HEK293 (cell line): ENCODE results near the gene KCNJ14.
"Not testable (repeated sequence)": the region's sequence is repeated elsewhere in the genome, so short reads cannot be mapped to it uniquely, and the experiment has no call there.

Experiments
- YY1 ChIP-seq: fragments of 450-650 bp; formaldehyde crosslinking; IDR thresholded peaks from 2 replicates; pipeline ENCODE4 v1.5.1; 2018; ENCODE audit warnings: missing biosample characterization, missing genetic modification characterization
- ZNF214 ChIP-seq: fragments of 450-650 bp; formaldehyde crosslinking; IDR thresholded peaks from 2 replicates; pipeline ENCODE4 v1.5.1; 2017; ENCODE audit warnings: missing biosample characterization, mild to moderate bottlenecking, missing genetic modification characterization, borderline replicate concordance
- ZNF223 ChIP-seq: fragments of 450-650 bp; formaldehyde crosslinking; IDR thresholded peaks from 2 replicates; pipeline ENCODE4 v1.5.1; 2016; ENCODE audit warnings: missing biosample characterization, missing genetic modification characterization
- ZNF248 ChIP-seq: fragments of 450-650 bp; formaldehyde crosslinking; IDR thresholded peaks from 2 replicates; pipeline ENCODE4 v1.5.1; 2017; ENCODE audit warnings: missing biosample characterization, missing genetic modification characterization
- ZNF350 ChIP-seq: fragments of 450-650 bp; formaldehyde crosslinking; IDR thresholded peaks from 2 replicates; pipeline ENCODE4 v1.5.0; 2017; ENCODE audit warnings: missing biosample characterization, mild to moderate bottlenecking, missing genetic modification characterization
- ZNF423 ChIP-seq: fragments of 450-650 bp; formaldehyde crosslinking; IDR thresholded peaks from 2 replicates; pipeline ENCODE4 v1.5.1; 2016; ENCODE audit warnings: missing biosample characterization, missing genetic modification characterization
- ZNF521 ChIP-seq: fragments of 450-650 bp; formaldehyde crosslinking; IDR thresholded peaks from 2 replicates; pipeline ENCODE4 v1.5.1; 2017; ENCODE audit warnings: missing biosample characterization, mild to moderate bottlenecking, missing genetic modification characterization
- ZNF777 ChIP-seq: fragments of 450-650 bp; formaldehyde crosslinking; IDR thresholded peaks from 2 replicates; pipeline ENCODE4 v1.5.1; 2017; ENCODE audit warnings: missing biosample characterization, missing genetic modification characterization, borderline replicate concordance
- TF ChIP-seq, protein P1 (sequence below): fragments of 450-650 bp; formaldehyde crosslinking; IDR thresholded peaks from 2 replicates; pipeline ENCODE4 v1.5.1; 2016; ENCODE audit warnings: missing biosample characterization, missing genetic modification characterization

DNA sequence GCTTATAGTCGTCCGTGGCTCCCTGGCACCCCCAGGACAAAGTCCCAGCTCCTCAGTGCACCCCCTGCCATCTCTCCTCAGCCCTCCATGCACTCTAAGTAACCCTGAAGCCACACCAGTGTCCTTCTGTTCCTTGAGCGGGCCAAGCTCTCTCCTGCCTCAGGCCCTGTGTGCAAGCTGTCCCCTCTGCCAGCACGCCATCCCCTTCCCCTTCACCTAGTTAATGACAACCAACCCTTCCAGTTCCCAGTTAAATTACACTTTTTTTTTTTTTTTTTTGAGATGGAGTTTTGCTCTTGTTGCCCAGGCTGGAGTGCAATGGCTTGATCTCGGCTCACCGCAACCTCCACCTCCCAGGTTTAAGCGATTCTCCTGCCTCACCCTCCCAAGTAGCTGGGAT lies 33.1 kb downstream of the KCNJ14 start:
- not testable (repeated sequence) for TF ChIP-seq ZNF223 (tag by site-specific recombination); YY1 (tag by site-specific recombination); ZNF248; ZNF350 (tag by site-specific recombination); ZNF521 (tag by site-specific recombination); ZNF777 (tag by site-specific recombination); ZNF423 (tag by site-specific recombination); ZNF214 (tag by site-specific recombination)
- TF ChIP-seq, protein P1, sequence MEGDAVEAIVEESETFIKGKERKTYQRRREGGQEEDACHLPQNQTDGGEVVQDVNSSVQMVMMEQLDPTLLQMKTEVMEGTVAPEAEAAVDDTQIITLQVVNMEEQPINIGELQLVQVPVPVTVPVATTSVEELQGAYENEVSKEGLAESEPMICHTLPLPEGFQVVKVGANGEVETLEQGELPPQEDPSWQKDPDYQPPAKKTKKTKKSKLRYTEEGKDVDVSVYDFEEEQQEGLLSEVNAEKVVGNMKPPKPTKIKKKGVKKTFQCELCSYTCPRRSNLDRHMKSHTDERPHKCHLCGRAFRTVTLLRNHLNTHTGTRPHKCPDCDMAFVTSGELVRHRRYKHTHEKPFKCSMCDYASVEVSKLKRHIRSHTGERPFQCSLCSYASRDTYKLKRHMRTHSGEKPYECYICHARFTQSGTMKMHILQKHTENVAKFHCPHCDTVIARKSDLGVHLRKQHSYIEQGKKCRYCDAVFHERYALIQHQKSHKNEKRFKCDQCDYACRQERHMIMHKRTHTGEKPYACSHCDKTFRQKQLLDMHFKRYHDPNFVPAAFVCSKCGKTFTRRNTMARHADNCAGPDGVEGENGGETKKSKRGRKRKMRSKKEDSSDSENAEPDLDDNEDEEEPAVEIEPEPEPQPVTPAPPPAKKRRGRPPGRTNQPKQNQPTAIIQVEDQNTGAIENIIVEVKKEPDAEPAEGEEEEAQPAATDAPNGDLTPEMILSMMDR (tag by site-specific recombination): not testable (repeated sequence)
